Thoracic aorta (tissue), 2 donors: ENCODE data around the gene CDH22. TPM values are rescaled to one million over a fixed set of nuclear protein-coding genes. Genes with fewer than 3 reads are reported as not detected.

Experiments
- ATAC-seq: fragments of 150-250 bp; one replicate; pipeline ENCODE4 v1.8.0; 2017; ENCODE audit warnings: low read depth; ENCODE audit not compliant: insufficient number of reproducible peaks, low FRiP score
- DNase-seq: peaks from one replicate; pipeline ENCODE4 v3.0.0-alpha.2; 2020; ENCODE audit warnings: low spot score
- H3K27ac ChIP-seq, 2 donors: fragments of 200-600 bp; sonication (generic); 1 replicate in 1 of 2; 2 replicates in 1 of 2; pipeline ENCODE4 v1.5.1; 2016; ENCODE audit warnings: mild to moderate bottlenecking in 2 of 2, moderate library complexity in 2 of 2
- H3K27me3 ChIP-seq: fragments of 200-600 bp; sonication (generic); replicated peaks from 2 replicates; pipeline ENCODE4 v1.6.0; 2016; ENCODE audit warnings: mild to moderate bottlenecking; ENCODE audit not compliant: insufficient read depth
- H3K36me3 ChIP-seq: fragments of 200-600 bp; sonication (generic); one replicate; pipeline ENCODE4 v1.5.1; 2016
- H3K4me1 ChIP-seq, 2 donors: fragments of 200-600 bp; sonication (generic); 1 replicate in 1 of 2; 2 replicates in 1 of 2; pipeline versions ENCODE4 v1.5.1 to v1.6.0; 2016; ENCODE audit warnings: low read depth in 2 of 2, mild to moderate bottlenecking in 1 of 2; ENCODE audit not compliant: control insufficient read depth in 1 of 2
- H3K4me3 ChIP-seq: fragments of 200-600 bp; sonication (generic); 2 replicates; pipeline ENCODE4 v1.5.1; 2016; ENCODE audit warnings: mild to moderate bottlenecking
- H3K9me3 ChIP-seq: fragments of 200-600 bp; sonication (generic); 2 replicates; pipeline ENCODE4 v1.5.1; 2016
- total RNA-seq, 2 donors: library from RNA; depleted of rRNA; stranded (reverse); fragments of >200 nt; gene quantifications; one replicate each; pipeline versions ENCODE4 v1.1.0 to v1.2.3, GENCODE V29; 2016
- TF ChIP-seq, protein P1 (sequence below): fragments of 200-600 bp; sonication (generic); IDR thresholded peaks from one replicate; pipeline ENCODE4 v1.5.1; 2019; ENCODE audit warnings: antibody characterized with exemption

CDH22 gene
- total RNA-seq, 2 donors from 2014 or later: not detected

DNA sequence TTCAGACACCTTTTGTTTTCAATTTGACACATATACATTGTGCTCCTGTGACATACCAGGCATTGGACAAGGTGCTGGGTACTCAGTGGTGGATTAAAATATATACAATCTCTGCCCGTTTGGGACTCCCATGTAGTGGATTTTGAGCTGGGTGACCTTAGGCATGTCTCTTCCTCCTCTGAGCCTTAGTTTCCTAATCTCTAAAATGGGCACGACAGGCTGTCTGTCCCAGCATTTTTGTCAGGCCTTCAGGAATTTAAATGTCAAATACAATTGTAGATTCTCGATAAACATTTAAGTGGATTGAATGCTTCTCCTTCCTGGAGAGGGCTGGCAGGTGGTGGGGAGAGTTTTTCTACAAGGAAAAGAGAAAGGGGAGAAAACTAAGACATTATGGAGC, 22.6 kb downstream of the CDH22 start:
- Histone ChIP-seq H3K27me3 (no peaks in the 10 kb centered on the region), H3K27ac (no peak overlapping the region), H3K9me3 (no peaks in the 10 kb centered on the region), H3K4me1 (no peaks in the 10 kb centered on the region), H3K4me3 (no peak overlapping the region), H3K36me3 (no peaks in the 10 kb centered on the region)
- DNase-seq (no peak), ATAC-seq (no peak)
- TF ChIP-seq, protein P1, sequence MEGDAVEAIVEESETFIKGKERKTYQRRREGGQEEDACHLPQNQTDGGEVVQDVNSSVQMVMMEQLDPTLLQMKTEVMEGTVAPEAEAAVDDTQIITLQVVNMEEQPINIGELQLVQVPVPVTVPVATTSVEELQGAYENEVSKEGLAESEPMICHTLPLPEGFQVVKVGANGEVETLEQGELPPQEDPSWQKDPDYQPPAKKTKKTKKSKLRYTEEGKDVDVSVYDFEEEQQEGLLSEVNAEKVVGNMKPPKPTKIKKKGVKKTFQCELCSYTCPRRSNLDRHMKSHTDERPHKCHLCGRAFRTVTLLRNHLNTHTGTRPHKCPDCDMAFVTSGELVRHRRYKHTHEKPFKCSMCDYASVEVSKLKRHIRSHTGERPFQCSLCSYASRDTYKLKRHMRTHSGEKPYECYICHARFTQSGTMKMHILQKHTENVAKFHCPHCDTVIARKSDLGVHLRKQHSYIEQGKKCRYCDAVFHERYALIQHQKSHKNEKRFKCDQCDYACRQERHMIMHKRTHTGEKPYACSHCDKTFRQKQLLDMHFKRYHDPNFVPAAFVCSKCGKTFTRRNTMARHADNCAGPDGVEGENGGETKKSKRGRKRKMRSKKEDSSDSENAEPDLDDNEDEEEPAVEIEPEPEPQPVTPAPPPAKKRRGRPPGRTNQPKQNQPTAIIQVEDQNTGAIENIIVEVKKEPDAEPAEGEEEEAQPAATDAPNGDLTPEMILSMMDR: no peak

GRCh38 chr20:46285072-46285471, 23.2 kb downstream of the CDH22 start:
- Histone ChIP-seq H3K27ac (no peak overlapping the region), H3K9me3 (no peaks in the 10 kb centered on the region), H3K4me3 (no peak overlapping the region), H3K27me3 (no peaks in the 10 kb centered on the region), H3K4me1 (no peaks in the 10 kb centered on the region), H3K36me3 (no peaks in the 10 kb centered on the region)
- ATAC-seq (no peak), DNase-seq (no peak)
- TF ChIP-seq, protein P1: no peak

DNA sequence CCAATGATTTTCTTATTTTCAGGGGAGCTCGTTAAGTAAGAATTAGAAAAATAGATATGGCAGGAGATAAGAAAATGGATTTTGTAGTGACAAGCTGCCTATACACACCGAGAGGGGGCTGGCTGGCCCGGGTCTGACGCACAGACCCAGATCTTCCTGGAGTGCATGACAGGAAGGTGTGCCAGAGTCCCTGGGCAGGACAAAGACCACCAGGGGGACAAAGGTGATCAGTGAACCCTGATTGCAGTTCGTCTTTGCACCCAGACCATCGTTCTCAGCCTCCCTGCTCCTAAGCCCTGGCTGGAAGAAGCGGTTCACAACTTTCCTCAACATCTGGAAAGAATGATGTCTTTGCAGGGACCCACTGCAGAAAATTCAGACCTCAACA, 24.3 kb downstream of the CDH22 start:
- H3K36me3 ChIP-seq: no peaks in the 10 kb centered on the region
- no peak for DNase-seq
- H3K4me3 ChIP-seq: no peak overlapping the region
- TF ChIP-seq, protein P1: no peak
- H3K4me1 ChIP-seq: no peaks in the 10 kb centered on the region
- ATAC-seq: no peak
- no peaks in the 10 kb centered on the region for H3K27me3 ChIP-seq
- no peaks in the 10 kb centered on the region for H3K9me3 ChIP-seq
- no peak overlapping the region for H3K27ac ChIP-seq

- Histone ChIP-seq H3K36me3 (no peaks in the 10 kb centered on the region), H3K27ac (no peak overlapping the region), H3K27me3 (no peaks in the 10 kb centered on the region), H3K9me3 (no peaks in the 10 kb centered on the region), H3K4me1 (no peaks in the 10 kb centered on the region), H3K4me3 (no peak overlapping the region)
- no peak for DNase-seq
- ATAC-seq: no peak
- TF ChIP-seq, protein P1: no peak
Measured at GRCh38 chr20:46283426-46284039, 24.8 kb downstream of the CDH22 start.

DNA sequence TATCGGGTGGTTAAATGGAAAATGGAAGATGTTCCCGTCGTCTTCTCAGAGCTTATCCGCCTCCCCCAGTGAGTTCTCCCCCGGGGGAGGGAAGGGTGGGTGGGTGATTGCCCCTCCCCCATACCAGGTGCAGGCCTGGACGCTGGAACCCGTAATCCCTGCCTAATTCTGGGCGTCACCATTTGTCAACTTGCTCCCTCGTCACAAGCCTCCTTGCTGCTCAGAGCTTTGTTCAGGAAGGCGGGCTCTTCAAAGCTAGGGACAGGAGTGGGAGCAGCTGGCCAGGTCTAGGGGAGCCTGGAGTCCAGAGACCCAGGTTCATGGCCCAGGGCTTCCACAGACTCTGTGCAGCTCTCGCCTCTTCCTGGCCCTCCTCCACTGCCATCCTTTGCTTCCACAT, 25.6 kb downstream of the CDH22 start:
- Histone ChIP-seq H3K27ac (no peak overlapping the region), H3K4me1 (no peaks in the 10 kb centered on the region), H3K27me3 (no peaks in the 10 kb centered on the region), H3K9me3 (no peaks in the 10 kb centered on the region), H3K4me3 (no peak overlapping the region), H3K36me3 (no peaks in the 10 kb centered on the region)
- ATAC-seq (no peak), DNase-seq (no peak)
- TF ChIP-seq, protein P1: no peak
